IPS-18a (cell line): ENCODE data around the gene IGFBP4.

Experiments used
- H3K27ac ChIP-seq: one replicate; pipeline ENCODE4 v1.5.1; 2013; ENCODE audit warnings: low read length
- H3K27me3 ChIP-seq: one replicate; pipeline ENCODE4 v1.6.1; 2013; ENCODE audit warnings: mild to moderate bottlenecking, low read length; ENCODE audit not compliant: control insufficient read depth, insufficient read depth
- H3K36me3 ChIP-seq: one replicate; pipeline ENCODE4 v1.6.1; 2013; ENCODE audit warnings: low read depth, low read length; ENCODE audit not compliant: control insufficient read depth
- H3K4me1 ChIP-seq: one replicate; pipeline ENCODE4 v1.6.1; 2013; ENCODE audit warnings: low read depth, low read length; ENCODE audit not compliant: control insufficient read depth
- H3K4me3 ChIP-seq: one replicate; pipeline ENCODE4 v1.5.1; 2013; ENCODE audit warnings: low read length
- H3K9ac ChIP-seq: one replicate; pipeline ENCODE4 v1.6.1; 2013; ENCODE audit warnings: mild to moderate bottlenecking, low read length, moderate library complexity
- H3K9me3 ChIP-seq: one replicate; pipeline ENCODE4 v1.6.1; 2013; ENCODE audit warnings: low read depth, low read length; ENCODE audit not compliant: control insufficient read depth

The IGFBP4 gene

GRCh38 chr17:40469805-40470675 lies 26.8 kb downstream of the IGFBP4 start:
- H3K4me3 ChIP-seq, result no peak overlapping the region
- H3K27me3 ChIP-seq, result no peaks in the 10 kb centered on the region
- H3K9me3 ChIP-seq, result no peaks in the 10 kb centered on the region
- peaks cover 7% of the 10 kb centered on the region for H3K4me1 ChIP-seq
- H3K27ac ChIP-seq, result no peak overlapping the region
- no peaks in the 10 kb centered on the region for H3K36me3 ChIP-seq
- no peak overlapping the region for H3K9ac ChIP-seq

- Histone ChIP-seq H3K9ac (no peak overlapping the region), H3K27ac (no peak overlapping the region)
These were observed 27.9 kb downstream of the IGFBP4 start for GRCh38 chr17:40470932-40471828.

GRCh38 chr17:40471846-40472732 lies 28.8 kb downstream of the IGFBP4 start:
- H3K4me3 ChIP-seq, result no peak overlapping the region
- H3K9ac ChIP-seq, result no peak overlapping the region
- H3K27me3 ChIP-seq, result no peaks in the 10 kb centered on the region
- no peaks in the 10 kb centered on the region for H3K36me3 ChIP-seq
- peaks cover 11% of the 10 kb centered on the region for H3K4me1 ChIP-seq
- H3K9me3 ChIP-seq, result no peaks in the 10 kb centered on the region
- H3K27ac ChIP-seq, result no peak overlapping the region

More at GRCh38 chr17:40470932-40471828, 27.9 kb downstream of the IGFBP4 start:
- peaks cover 11% of the 10 kb centered on the region for H3K4me1 ChIP-seq
- H3K36me3 ChIP-seq, result no peaks in the 10 kb centered on the region
- no peaks in the 10 kb centered on the region for H3K27me3 ChIP-seq
- no peaks in the 10 kb centered on the region for H3K9me3 ChIP-seq
- no peak overlapping the region for H3K4me3 ChIP-seq

GRCh38 chr17:40472733-40473452 lies 29.6 kb downstream of the IGFBP4 start:
- Histone ChIP-seq H3K27me3 (no peaks in the 10 kb centered on the region), H3K36me3 (no peaks in the 10 kb centered on the region), H3K4me1 (peaks cover 11% of the 10 kb centered on the region), H3K9me3 (no peaks in the 10 kb centered on the region), H3K9ac (no peak overlapping the region), H3K4me3 (no peak overlapping the region), H3K27ac (no peak overlapping the region)

GRCh38 chr17:40473573-40474365 lies 30.5 kb downstream of the IGFBP4 start:
- Histone ChIP-seq H3K9me3 (no peaks in the 10 kb centered on the region), H3K9ac (no peak overlapping the region), H3K4me1 (peaks cover 11% of the 10 kb centered on the region), H3K4me3 (no peak overlapping the region), H3K36me3 (no peaks in the 10 kb centered on the region), H3K27ac (no peak overlapping the region), H3K27me3 (no peaks in the 10 kb centered on the region)

GRCh38 chr17:40474419-40475002 lies 31.3 kb downstream of the IGFBP4 start:
- H3K4me3 ChIP-seq, result no peak overlapping the region
- H3K4me1 ChIP-seq, result peaks cover 11% of the 10 kb centered on the region
- H3K9ac ChIP-seq, result no peak overlapping the region
- no peaks in the 10 kb centered on the region for H3K9me3 ChIP-seq
- no peaks in the 10 kb centered on the region for H3K27me3 ChIP-seq
- no peak overlapping the region for H3K27ac ChIP-seq
- no peaks in the 10 kb centered on the region for H3K36me3 ChIP-seq

GRCh38 chr17:40475234-40475908 lies 32.1 kb downstream of the IGFBP4 start:
- H3K27ac ChIP-seq, result no peak overlapping the region
- no peaks in the 10 kb centered on the region for H3K27me3 ChIP-seq
- H3K9ac ChIP-seq, result no peak overlapping the region
- H3K36me3 ChIP-seq, result no peaks in the 10 kb centered on the region
- H3K4me3 ChIP-seq, result no peak overlapping the region
- peaks cover 11% of the 10 kb centered on the region for H3K4me1 ChIP-seq
- H3K9me3 ChIP-seq, result no peaks in the 10 kb centered on the region

- Histone ChIP-seq H3K36me3 (no peaks in the 10 kb centered on the region), H3K4me1 (peaks cover 10% of the 10 kb centered on the region), H3K27ac (no peak overlapping the region), H3K4me3 (no peak overlapping the region), H3K9me3 (no peaks in the 10 kb centered on the region), H3K27me3 (no peaks in the 10 kb centered on the region), H3K9ac (no peak overlapping the region)
These were observed 34.5 kb downstream of the IGFBP4 start for GRCh38 chr17:40477796-40478195.

GRCh38 chr17:40478486-40478885 lies 35.2 kb downstream of the IGFBP4 start:
- H3K4me3 ChIP-seq, result no peak overlapping the region
- H3K9me3 ChIP-seq, result no peaks in the 10 kb centered on the region
- peaks cover 10% of the 10 kb centered on the region for H3K4me1 ChIP-seq
- H3K9ac ChIP-seq, result no peak overlapping the region
- H3K27ac ChIP-seq, result no peak overlapping the region
- H3K27me3 ChIP-seq, result no peaks in the 10 kb centered on the region
- no peaks in the 10 kb centered on the region for H3K36me3 ChIP-seq
